SK-N-MC (cell line): ENCODE data around the gene ZNF621.

ENCODE experiments used
- EZH2 ChIP-seq: fragments of 200-600 bp; sonication (generic); IDR thresholded peaks from one replicate; pipeline ENCODE4 v1.6.1; 2017; ENCODE audit warnings: antibody characterized with exemption
- POLR2AphosphoS5 ChIP-seq: IDR thresholded peaks from 2 replicates; pipeline ENCODE4 v1.6.1; 2012; ENCODE audit warnings: mild to moderate bottlenecking, low read depth, low read length, borderline replicate concordance

DNA sequence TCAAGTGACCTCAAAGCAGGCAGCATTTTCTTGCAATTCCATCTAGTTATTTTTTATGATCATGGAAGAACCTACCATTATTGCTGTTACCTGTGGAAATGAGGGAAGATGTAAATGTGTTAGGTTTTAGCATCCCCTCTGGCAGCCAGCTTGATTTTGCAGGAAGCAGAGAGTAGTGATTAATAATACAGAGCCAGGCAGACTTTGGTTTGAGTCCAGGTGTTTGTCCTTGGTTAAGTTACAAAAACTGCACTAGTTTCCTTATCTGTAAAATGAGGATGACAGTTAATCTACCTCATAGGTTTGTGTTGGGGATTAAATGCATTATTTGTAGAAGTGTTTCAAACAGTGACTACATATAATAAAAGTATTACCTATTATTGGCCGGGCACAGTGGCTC is 6.7 kb upstream of the ZNF621 start:
- TF ChIP-seq POLR2AphosphoS5 (no peak), EZH2 (no peak)
